Measurements from ENCODE around the gene SLC47A2.
A peak's percentile ranks its signal among the peaks of the same experiment; 100 is the strongest.

Gene SLC47A2

DNA sequence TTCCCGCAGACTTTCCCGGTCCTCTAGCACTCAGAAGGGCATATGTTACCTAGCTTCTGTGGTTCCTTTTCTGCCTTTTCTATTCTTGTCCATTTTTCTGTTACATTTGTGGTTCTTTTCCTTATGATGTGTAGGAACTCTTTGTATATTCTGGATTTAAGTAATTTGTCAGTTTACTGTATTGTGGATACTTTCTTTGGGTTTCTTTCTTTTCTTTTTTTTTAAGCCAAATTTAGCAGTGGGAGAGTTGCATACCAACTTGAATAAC, 67.2 kb downstream of the SLC47A2 start:
- Histone ChIP-seq H3K4me3 (ENCODE audit: low read length in 2 of 2) (peak overlapping the region; percentile 63 to 83), H2BK120ac (ENCODE audit: low read depth, low read length) (no peak overlapping the region), H3K27ac (replicated peaks; ENCODE audit: low read length) (peak overlapping the region; percentile 86)

DNA sequence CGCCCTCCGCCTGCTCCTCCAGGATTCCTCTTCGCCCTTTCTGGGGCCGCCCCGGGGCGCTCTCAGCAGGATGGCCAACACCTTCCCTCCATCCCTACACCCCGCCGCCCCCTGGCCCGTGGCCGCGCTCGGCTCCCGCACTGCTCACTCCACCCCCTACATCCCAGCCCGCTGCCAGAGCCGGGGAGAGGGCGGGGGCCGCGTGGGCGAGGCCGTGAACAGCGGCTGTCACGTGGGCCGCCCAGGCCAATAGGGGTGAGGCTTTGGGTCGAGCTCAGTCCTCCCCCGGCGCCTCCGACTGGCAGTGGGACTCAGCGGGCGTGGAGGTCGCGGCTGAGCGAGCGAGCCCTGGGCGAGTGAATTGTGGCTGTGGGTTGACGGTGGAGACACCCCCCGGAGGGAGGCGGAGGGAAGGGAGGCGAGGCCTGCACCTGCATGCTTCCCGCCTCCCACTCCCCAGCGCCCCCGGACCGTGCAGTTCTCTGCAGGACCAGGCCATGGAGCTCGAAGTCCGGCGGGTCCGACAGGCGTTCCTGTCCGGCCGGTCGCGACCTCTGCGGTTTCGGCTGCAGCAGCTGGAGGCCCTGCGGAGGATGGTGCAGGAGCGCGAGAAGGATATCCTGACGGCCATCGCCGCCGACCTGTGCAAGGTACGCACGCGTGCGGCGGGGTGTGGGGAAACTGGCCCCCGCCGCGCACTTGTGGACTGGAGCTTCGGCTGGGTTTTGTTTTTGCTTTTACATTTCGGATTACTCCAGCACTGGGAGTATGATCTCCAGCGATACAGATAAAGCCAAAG, 67.7 kb downstream of the SLC47A2 start, which contains the start of gene ALDH3A2:
Gene ALDH3A2 (plus strand): TSS at position 277 of the 799 bp plus-strand sequence. CDS start 221 bp downstream, at position 498.
- Histone ChIP-seq H3K4ac (ENCODE audit: low read length) (no peak within 1 kb of the TSS), H4K8ac (ENCODE audit: low read depth, low read length) (peak within 1 kb of the TSS; percentile 94), H3K4me3 (ENCODE audit: low read length in 2 of 2) (peak within 1 kb of the TSS; percentile 63 to 83), H3K4me1 (ENCODE audit: control insufficient read depth in 2 of 2, insufficient read depth in 1 of 2, low read depth in 1 of 2, low read length in 2 of 2) (peaks cover 13% of the 10 kb centered on the region in 2 donors), H2BK120ac (ENCODE audit: low read depth, low read length) (peak within 1 kb of the TSS; percentile 10), H3K79me1 (ENCODE audit: low read depth, low read length) (peaks cover 3% of the 10 kb centered on the region), H2AK5ac (ENCODE audit: low read depth, low read length) (peak within 1 kb of the TSS; percentile 82), H2BK12ac (ENCODE audit: low read length) (peak within 1 kb of the TSS; percentile 63), H3K27ac (replicated peaks; ENCODE audit: low read length) (peak within 1 kb of the TSS; percentile 90), H3K18ac (ENCODE audit: low read length) (peak within 1 kb of the TSS; percentile 98), H3K27me3 (ENCODE audit: control insufficient read depth in 3 of 3, insufficient read depth in 3 of 3, low read depth in 1 of 3, low read length in 3 of 3) (peaks cover 0 to 8% (median 0%) of the 10 kb centered on the region in 3 experiments), H3K23ac (ENCODE audit: low read depth, low read length, poor library complexity) (peak within 1 kb of the TSS; percentile 98), H2BK15ac (ENCODE audit: low read length) (peak within 1 kb of the TSS; percentile 63), H3K9ac (ENCODE audit: low read depth, low read length, poor library complexity) (peak within 1 kb of the TSS; percentile 98), H3K14ac (ENCODE audit: low read length) (peak within 1 kb of the TSS; percentile 96), H3K36me3 (replicated peaks in 1 of 2; ENCODE audit: control insufficient read depth in 2 of 2, insufficient read depth in 2 of 2, low read length in 2 of 2) (peaks cover 3 to 16% of the 10 kb centered on the region in 2 donors), H3K4me2 (ENCODE audit: insufficient read depth, low read length, poor library complexity, severe bottlenecking) (peak within 1 kb of the TSS; percentile 93), H2AFZ (ENCODE audit: low read length) (peak within 1 kb of the TSS; percentile 88), H2BK5ac (ENCODE audit: low read length) (peak within 1 kb of the TSS; percentile 57), H3K9me3 (replicated peaks in 1 of 2; ENCODE audit: control insufficient read depth in 2 of 2, insufficient read depth in 1 of 2, low read depth in 1 of 2, low read length in 2 of 2) (no peaks in the 10 kb centered on the region), H4K91ac (ENCODE audit: low read depth, low read length, poor library complexity) (no peak within 1 kb of the TSS)
- no CpG with 5 or more reads among the region's 71 CpGs for WGBS, 2 donors (ENCODE audit: extremely low coverage in 2 of 2, insufficient read length in 2 of 2, insufficient replicate concordance in 1 of 2)
- peak; percentile 90 for DNase-seq (ENCODE audit: low spot score)

More for the DNA sequence above, 67.2 kb downstream of the SLC47A2 start:
- Histone ChIP-seq H3K4me1 (ENCODE audit: control insufficient read depth in 2 of 2, insufficient read depth in 1 of 2, low read depth in 1 of 2, low read length in 2 of 2) (peaks cover 13% of the 10 kb centered on the region in 2 donors), H3K79me1 (ENCODE audit: low read depth, low read length) (peaks cover 3% of the 10 kb centered on the region), H3K36me3 (replicated peaks in 1 of 2; ENCODE audit: control insufficient read depth in 2 of 2, insufficient read depth in 2 of 2, low read length in 2 of 2) (peaks cover 5 to 16% of the 10 kb centered on the region in 2 donors), H2BK5ac (ENCODE audit: low read length) (no peak overlapping the region), H3K18ac (ENCODE audit: low read length) (no peak overlapping the region), H2BK12ac (ENCODE audit: low read length) (no peak overlapping the region), H2BK15ac (ENCODE audit: low read length) (no peak overlapping the region), H3K4me2 (ENCODE audit: insufficient read depth, low read length, poor library complexity, severe bottlenecking) (peak overlapping the region; percentile 93), H3K4ac (ENCODE audit: low read length) (no peak overlapping the region), H2AFZ (ENCODE audit: low read length) (peak overlapping the region; percentile 88), H3K14ac (ENCODE audit: low read length) (no peak overlapping the region), H3K23ac (ENCODE audit: low read depth, low read length, poor library complexity) (no peak overlapping the region), H3K9ac (ENCODE audit: low read depth, low read length, poor library complexity) (no peak overlapping the region), H4K91ac (ENCODE audit: low read depth, low read length, poor library complexity) (no peak overlapping the region), H3K9me3 (replicated peaks in 1 of 2; ENCODE audit: control insufficient read depth in 2 of 2, insufficient read depth in 1 of 2, low read depth in 1 of 2, low read length in 2 of 2) (no peaks in the 10 kb centered on the region), H4K8ac (ENCODE audit: low read depth, low read length) (no peak overlapping the region), H3K27me3 (ENCODE audit: control insufficient read depth in 3 of 3, insufficient read depth in 3 of 3, low read depth in 1 of 3, low read length in 3 of 3) (peaks cover 0 to 8% (median 0%) of the 10 kb centered on the region in 3 experiments), H2AK5ac (ENCODE audit: low read depth, low read length) (no peak overlapping the region)
- WGBS, 2 donors (ENCODE audit: extremely low coverage in 2 of 2, insufficient read length in 2 of 2, insufficient replicate concordance in 1 of 2), result no CpG with 5 or more reads among the region's 2 CpGs
- no peak for DNase-seq (ENCODE audit: low spot score)

DNA sequence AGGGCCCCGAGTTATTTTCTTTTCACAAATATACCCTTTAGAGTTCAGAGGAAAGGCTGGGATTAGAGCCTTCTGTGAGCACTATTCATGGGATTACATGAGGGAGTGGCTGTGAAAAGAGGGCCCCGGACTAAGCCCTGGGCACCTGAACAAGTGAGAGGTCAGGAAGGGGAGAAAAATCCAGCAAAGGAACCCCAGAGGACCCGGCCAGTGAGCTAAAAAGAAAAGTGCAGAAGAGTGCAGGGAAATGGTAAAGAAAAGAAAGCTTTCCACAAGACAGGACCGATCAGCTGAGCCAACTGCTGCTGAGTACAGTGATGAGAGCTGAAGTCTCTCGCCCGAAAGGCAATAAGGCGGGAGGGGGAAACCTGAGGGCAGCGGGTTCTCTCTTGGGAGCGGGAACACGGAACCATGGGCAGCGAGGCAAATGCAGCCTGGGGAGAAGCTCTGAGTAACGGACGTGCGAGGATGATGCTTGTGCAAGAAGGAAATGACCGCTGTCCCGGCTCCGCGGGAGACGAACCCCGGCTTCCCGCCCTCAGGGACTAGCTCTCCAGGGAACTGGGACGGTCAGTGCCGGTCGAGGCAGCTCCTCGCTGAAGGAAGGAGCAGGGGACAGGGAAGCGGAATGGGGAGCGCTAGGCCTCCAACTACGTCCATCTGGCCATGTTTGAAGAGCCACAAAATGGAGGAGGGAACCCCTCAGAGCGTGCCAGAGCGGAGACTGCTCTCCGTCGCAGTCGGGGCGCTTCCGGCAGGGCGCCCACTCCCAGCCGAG, 68.5 kb downstream of the SLC47A2 start:
- H3K14ac ChIP-seq (ENCODE audit: low read length), result peak overlapping the region; percentile 96
- H3K4me1 ChIP-seq (ENCODE audit: control insufficient read depth in 2 of 2, insufficient read depth in 1 of 2, low read depth in 1 of 2, low read length in 2 of 2), result peaks cover 13% of the 10 kb centered on the region in 2 donors
- H3K79me1 ChIP-seq (ENCODE audit: low read depth, low read length), result peaks cover 3% of the 10 kb centered on the region
- H3K23ac ChIP-seq (ENCODE audit: low read depth, low read length, poor library complexity), result peak overlapping the region; percentile 98
- peak overlapping the region; percentile 93 for H3K4me2 ChIP-seq (ENCODE audit: insufficient read depth, low read length, poor library complexity, severe bottlenecking)
- H4K8ac ChIP-seq (ENCODE audit: low read depth, low read length), result peak overlapping the region; percentile 17
- H3K9ac ChIP-seq (ENCODE audit: low read depth, low read length, poor library complexity), result peak overlapping the region; percentile 83
- H3K4me3 ChIP-seq (ENCODE audit: low read length in 2 of 2), result peak overlapping the region; percentile 63 to 83
- no peak overlapping the region for H3K4ac ChIP-seq (ENCODE audit: low read length)
- DNase-seq (ENCODE audit: low spot score), result peak; percentile 30
- peak overlapping the region; percentile 90 for H3K27ac ChIP-seq (replicated peaks; ENCODE audit: low read length)
- WGBS, 2 donors (ENCODE audit: extremely low coverage in 2 of 2, insufficient read length in 2 of 2, insufficient replicate concordance in 1 of 2), result no CpG with 5 or more reads among the region's 37 CpGs
- H3K18ac ChIP-seq (ENCODE audit: low read length), result peak overlapping the region; percentile 98
- peaks cover 3 to 12% of the 10 kb centered on the region in 2 donors for H3K36me3 ChIP-seq (replicated peaks in 1 of 2; ENCODE audit: control insufficient read depth in 2 of 2, insufficient read depth in 2 of 2, low read length in 2 of 2)
- peaks cover 0 to 11% (median 0%) of the 10 kb centered on the region in 3 experiments for H3K27me3 ChIP-seq (ENCODE audit: control insufficient read depth in 3 of 3, insufficient read depth in 3 of 3, low read depth in 1 of 3, low read length in 3 of 3)
- H2AFZ ChIP-seq (ENCODE audit: low read length), result peak overlapping the region; percentile 88
- H2BK120ac ChIP-seq (ENCODE audit: low read depth, low read length), result peak overlapping the region; percentile 10
- peak overlapping the region; percentile 13 for H2BK15ac ChIP-seq (ENCODE audit: low read length)
- H2BK5ac ChIP-seq (ENCODE audit: low read length), result peak overlapping the region; percentile 57
- no peak overlapping the region for H2BK12ac ChIP-seq (ENCODE audit: low read length)
- peak overlapping the region; percentile 82 for H2AK5ac ChIP-seq (ENCODE audit: low read depth, low read length)
- no peak overlapping the region for H4K91ac ChIP-seq (ENCODE audit: low read depth, low read length, poor library complexity)
- no peaks in the 10 kb centered on the region for H3K9me3 ChIP-seq (replicated peaks in 1 of 2; ENCODE audit: control insufficient read depth in 2 of 2, insufficient read depth in 1 of 2, low read depth in 1 of 2, low read length in 2 of 2)

Measured in neuronal stem cell (in vitro differentiated cells).